Neural cell (in vitro differentiated cells): ENCODE measurements around the gene ATP5PD. TPM values are rescaled to one million over a fixed set of nuclear protein-coding genes. Genes with fewer than 3 reads are reported as not detected.

Experiments
- H2AFZ ChIP-seq: fragments of 200-600, 300-800 bp; sonication (generic), shearing (Covaris generic); 2 replicates; pipeline ENCODE4 v1.6.0; 2014; ENCODE audit warnings: low read depth, mild to moderate bottlenecking, antibody characterized with exemption, low read length, moderate library complexity
- H3F3A ChIP-seq: fragments of 200-600 bp; shearing (Covaris generic); 2 replicates; pipeline ENCODE4 v1.6.1; 2016; ENCODE audit warnings: mild to moderate bottlenecking, moderate library complexity, mixed read lengths, antibody characterized with exemption, low read length; ENCODE audit not compliant: insufficient read depth, poor library complexity, severe bottlenecking
- H3K27ac ChIP-seq: fragments of 200-600, 300-800 bp; sonication (generic), shearing (Covaris generic); 2 replicates; pipeline ENCODE4 v1.5.1; 2014; ENCODE audit warnings: mild to moderate bottlenecking, low read length, moderate library complexity
- H3K27me3 ChIP-seq: fragments of 300-800, 200-600 bp; sonication (generic), shearing (Covaris generic); 2 replicates; pipeline ENCODE4 v1.6.0; 2014; ENCODE audit warnings: mild to moderate bottlenecking, low read depth, low read length, moderate library complexity; ENCODE audit not compliant: insufficient read depth
- H3K36me3 ChIP-seq: fragments of 300-800, 200-600 bp; sonication (generic), shearing (Covaris generic); 2 replicates; pipeline ENCODE4 v1.5.1; 2014; ENCODE audit warnings: mild to moderate bottlenecking, antibody characterized with exemption, low read length, moderate library complexity; ENCODE audit not compliant: insufficient read depth
- H3K4me2 ChIP-seq: fragments of 300-800, 200-600 bp; sonication (generic), shearing (Covaris generic); 2 replicates; pipeline ENCODE4 v1.6.0; 2014; ENCODE audit warnings: mild to moderate bottlenecking, low read length
- H3K4me3 ChIP-seq: fragments of 300-800, 200-600 bp; sonication (generic), shearing (Covaris generic); 2 replicates; pipeline ENCODE4 v1.5.1; 2014; ENCODE audit warnings: mild to moderate bottlenecking, low read length, moderate library complexity
- H3K79me2 ChIP-seq: fragments of 200-600 bp; shearing (Covaris generic); replicated peaks from 2 replicates; pipeline ENCODE4 v1.6.0; 2014; ENCODE audit warnings: mild to moderate bottlenecking, low read length, moderate library complexity; ENCODE audit not compliant: insufficient read depth
- H3K9ac ChIP-seq: fragments of 300-800, 200-600 bp; sonication (generic), shearing (Covaris generic); 2 replicates; pipeline ENCODE4 v1.6.1; 2016; ENCODE audit warnings: mild to moderate bottlenecking, low read length, mixed read lengths
- H3K9me2 ChIP-seq: fragments of 200-600 bp; shearing (Covaris generic); 2 replicates; pipeline ENCODE4 v1.6.1; 2016; ENCODE audit warnings: mild to moderate bottlenecking, low read length, mixed read lengths; ENCODE audit not compliant: insufficient read depth
- H3K9me3 ChIP-seq: fragments of 200-600, 300-800 bp; sonication (generic), shearing (Covaris generic); 2 replicates; pipeline ENCODE4 v1.6.1; 2016; ENCODE audit warnings: mild to moderate bottlenecking, mixed run types, low read length, moderate library complexity, mixed read lengths
- H4K20me1 ChIP-seq: fragments of 200-600 bp; shearing (Covaris generic); 2 replicates; pipeline ENCODE4 v1.6.1; 2016; ENCODE audit warnings: mild to moderate bottlenecking, mixed run types; ENCODE audit not compliant: insufficient read depth
- EP300 ChIP-seq: fragments of 450-650 bp; conservative IDR thresholded peaks from 2 replicates; pipeline ENCODE4 v1.6.1; 2014; ENCODE audit warnings: antibody characterized with exemption, mild to moderate bottlenecking, moderate library complexity; ENCODE audit not compliant: poor library complexity, severe bottlenecking
- EZH2 ChIP-seq: fragments of 200-600, 300-800 bp; shearing (Covaris generic), sonication (generic); IDR thresholded peaks from 2 replicates; pipeline ENCODE4 v1.6.1; 2014; ENCODE audit warnings: antibody characterized with exemption, low read length, borderline replicate concordance, mild to moderate bottlenecking; ENCODE audit not compliant: insufficient read depth, poor library complexity, severe bottlenecking
- MXI1 ChIP-seq: fragments of 450-650 bp; conservative IDR thresholded peaks from 2 replicates; pipeline ENCODE4 v1.6.1; 2014; ENCODE audit warnings: antibody characterized with exemption, mild to moderate bottlenecking; ENCODE audit not compliant: poor library complexity, severe bottlenecking
- POLR2AphosphoS5 ChIP-seq: IDR thresholded peaks from 2 replicates; pipeline ENCODE4 v1.6.1; 2012
- RAD21 ChIP-seq: fragments of 450-650 bp; conservative IDR thresholded peaks from 2 replicates; pipeline ENCODE4 v1.6.1; 2014; ENCODE audit warnings: antibody characterized with exemption, mild to moderate bottlenecking, moderate library complexity
- SMC3 ChIP-seq: fragments of 450-650 bp; conservative IDR thresholded peaks from 2 replicates; pipeline ENCODE4 v1.6.1; 2014; ENCODE audit warnings: antibody characterized with exemption, mild to moderate bottlenecking, moderate library complexity; ENCODE audit not compliant: poor library complexity
- TAF1 ChIP-seq: IDR thresholded peaks from 2 replicates; pipeline ENCODE4 v1.6.1; 2012; ENCODE audit warnings: low read depth
- polyA plus RNA-seq: library from polyadenylated mRNA; depleted of rRNA; stranded (reverse); fragments of >200 nt; gene quantifications from 2 replicates; pipeline ENCODE4 v1.2.3, GENCODE V29; 2014
- TF ChIP-seq, protein P1 (sequence below): IDR thresholded peaks from 2 replicates; pipeline ENCODE4 v1.6.1; 2012; ENCODE audit warnings: borderline replicate concordance
- TF ChIP-seq, protein P2 (sequence below): fragments of 450-650 bp; IDR thresholded peaks from 2 replicates; pipeline ENCODE4 v1.5.1; 2014; ENCODE audit warnings: antibody characterized with exemption, mild to moderate bottlenecking, moderate library complexity; ENCODE audit not compliant: poor library complexity, severe bottlenecking

ATP5PD gene
- polyA plus RNA-seq, 1 donor from 2014 or later, result 517 TPM

DNA sequence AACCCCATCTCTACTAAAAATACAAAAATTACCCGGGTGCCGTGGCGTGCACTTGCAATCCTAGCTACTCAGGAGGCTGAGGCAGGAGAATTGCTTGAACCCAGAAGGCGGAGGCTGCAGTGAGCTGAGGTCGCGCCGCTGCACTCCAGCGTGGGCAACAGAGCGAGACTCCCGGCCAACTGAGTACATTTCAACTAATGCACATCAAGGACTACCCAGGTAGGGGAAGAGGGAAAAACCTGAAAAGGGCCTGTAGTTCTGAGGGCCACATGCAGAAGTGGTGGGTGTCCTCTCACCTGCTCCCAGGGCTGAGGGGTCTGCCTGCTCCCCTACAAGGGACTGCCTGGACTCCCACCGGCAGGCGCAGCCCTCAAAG, 40.4 kb upstream of the ATP5PD start:
- Histone ChIP-seq H3K36me3 (no peaks in the 10 kb centered on the region), H3K79me2 (no peaks in the 10 kb centered on the region), H2AFZ (no peak overlapping the region), H3K4me3 (no peak overlapping the region), H3K9ac (no peak overlapping the region), H3K9me2 (no peaks in the 10 kb centered on the region), H3K4me2 (no peak overlapping the region), H3F3A (no peaks in the 10 kb centered on the region), H4K20me1 (no peaks in the 10 kb centered on the region), H3K27me3 (peaks cover 14% of the 10 kb centered on the region), H3K27ac (no peak overlapping the region), H3K9me3 (no peaks in the 10 kb centered on the region)
- no peak for TF ChIP-seq RAD21
- no peak for TF ChIP-seq POLR2AphosphoS5
- no peak for TF ChIP-seq EP300

DNA sequence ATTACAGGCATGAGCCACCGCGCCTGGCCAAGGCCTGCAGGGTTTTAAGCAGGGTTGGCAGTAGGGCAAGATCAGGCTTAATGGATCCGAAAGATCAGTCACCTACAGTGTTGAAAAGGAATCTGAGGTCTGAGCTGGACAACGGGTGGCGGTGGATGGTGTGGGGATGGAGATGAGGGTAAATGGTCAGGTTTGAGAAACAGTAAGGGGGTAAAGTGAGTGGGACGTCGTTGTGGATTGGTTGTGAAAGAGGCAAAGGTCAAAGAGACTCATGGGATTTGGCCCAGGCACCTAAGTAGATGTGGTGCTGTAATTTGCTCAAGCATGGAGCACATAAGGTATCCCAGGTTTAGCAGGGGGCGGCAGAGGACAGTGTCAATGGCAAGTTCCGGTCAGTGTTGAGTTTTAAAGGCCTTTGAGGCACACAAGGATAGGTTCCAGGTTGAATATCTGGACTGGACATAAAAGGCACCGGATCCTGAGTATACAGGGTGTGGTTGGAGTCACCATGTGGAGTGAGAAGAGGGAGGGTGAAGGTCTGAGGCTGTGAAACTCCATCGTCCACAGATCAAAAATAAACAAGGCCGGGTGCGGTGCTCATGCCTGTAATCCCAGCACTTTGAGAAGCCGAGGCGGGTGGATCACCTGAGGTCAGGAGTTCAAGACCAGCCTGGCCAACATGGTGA, 39.9 kb upstream of the ATP5PD start:
- H3K27ac ChIP-seq, result no peak overlapping the region
- no peaks in the 10 kb centered on the region for H3K9me3 ChIP-seq
- no peak overlapping the region for H3K4me2 ChIP-seq
- no peaks in the 10 kb centered on the region for H3K9me2 ChIP-seq
- TF ChIP-seq, protein P1, sequence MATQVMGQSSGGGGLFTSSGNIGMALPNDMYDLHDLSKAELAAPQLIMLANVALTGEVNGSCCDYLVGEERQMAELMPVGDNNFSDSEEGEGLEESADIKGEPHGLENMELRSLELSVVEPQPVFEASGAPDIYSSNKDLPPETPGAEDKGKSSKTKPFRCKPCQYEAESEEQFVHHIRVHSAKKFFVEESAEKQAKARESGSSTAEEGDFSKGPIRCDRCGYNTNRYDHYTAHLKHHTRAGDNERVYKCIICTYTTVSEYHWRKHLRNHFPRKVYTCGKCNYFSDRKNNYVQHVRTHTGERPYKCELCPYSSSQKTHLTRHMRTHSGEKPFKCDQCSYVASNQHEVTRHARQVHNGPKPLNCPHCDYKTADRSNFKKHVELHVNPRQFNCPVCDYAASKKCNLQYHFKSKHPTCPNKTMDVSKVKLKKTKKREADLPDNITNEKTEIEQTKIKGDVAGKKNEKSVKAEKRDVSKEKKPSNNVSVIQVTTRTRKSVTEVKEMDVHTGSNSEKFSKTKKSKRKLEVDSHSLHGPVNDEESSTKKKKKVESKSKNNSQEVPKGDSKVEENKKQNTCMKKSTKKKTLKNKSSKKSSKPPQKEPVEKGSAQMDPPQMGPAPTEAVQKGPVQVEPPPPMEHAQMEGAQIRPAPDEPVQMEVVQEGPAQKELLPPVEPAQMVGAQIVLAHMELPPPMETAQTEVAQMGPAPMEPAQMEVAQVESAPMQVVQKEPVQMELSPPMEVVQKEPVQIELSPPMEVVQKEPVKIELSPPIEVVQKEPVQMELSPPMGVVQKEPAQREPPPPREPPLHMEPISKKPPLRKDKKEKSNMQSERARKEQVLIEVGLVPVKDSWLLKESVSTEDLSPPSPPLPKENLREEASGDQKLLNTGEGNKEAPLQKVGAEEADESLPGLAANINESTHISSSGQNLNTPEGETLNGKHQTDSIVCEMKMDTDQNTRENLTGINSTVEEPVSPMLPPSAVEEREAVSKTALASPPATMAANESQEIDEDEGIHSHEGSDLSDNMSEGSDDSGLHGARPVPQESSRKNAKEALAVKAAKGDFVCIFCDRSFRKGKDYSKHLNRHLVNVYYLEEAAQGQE, result no peak
- TF ChIP-seq MXI1 (no peak), EP300 (no peak), EZH2 (no peak), POLR2AphosphoS5 (no peak), TAF1 (no peak), SMC3 (no peak), RAD21 (no peak)
- TF ChIP-seq, protein P2, sequence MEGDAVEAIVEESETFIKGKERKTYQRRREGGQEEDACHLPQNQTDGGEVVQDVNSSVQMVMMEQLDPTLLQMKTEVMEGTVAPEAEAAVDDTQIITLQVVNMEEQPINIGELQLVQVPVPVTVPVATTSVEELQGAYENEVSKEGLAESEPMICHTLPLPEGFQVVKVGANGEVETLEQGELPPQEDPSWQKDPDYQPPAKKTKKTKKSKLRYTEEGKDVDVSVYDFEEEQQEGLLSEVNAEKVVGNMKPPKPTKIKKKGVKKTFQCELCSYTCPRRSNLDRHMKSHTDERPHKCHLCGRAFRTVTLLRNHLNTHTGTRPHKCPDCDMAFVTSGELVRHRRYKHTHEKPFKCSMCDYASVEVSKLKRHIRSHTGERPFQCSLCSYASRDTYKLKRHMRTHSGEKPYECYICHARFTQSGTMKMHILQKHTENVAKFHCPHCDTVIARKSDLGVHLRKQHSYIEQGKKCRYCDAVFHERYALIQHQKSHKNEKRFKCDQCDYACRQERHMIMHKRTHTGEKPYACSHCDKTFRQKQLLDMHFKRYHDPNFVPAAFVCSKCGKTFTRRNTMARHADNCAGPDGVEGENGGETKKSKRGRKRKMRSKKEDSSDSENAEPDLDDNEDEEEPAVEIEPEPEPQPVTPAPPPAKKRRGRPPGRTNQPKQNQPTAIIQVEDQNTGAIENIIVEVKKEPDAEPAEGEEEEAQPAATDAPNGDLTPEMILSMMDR, result no peak
- H2AFZ ChIP-seq, result no peak overlapping the region
- no peaks in the 10 kb centered on the region for H3F3A ChIP-seq
- peaks cover 14% of the 10 kb centered on the region for H3K27me3 ChIP-seq
- H3K9ac ChIP-seq, result no peak overlapping the region
- H4K20me1 ChIP-seq, result no peaks in the 10 kb centered on the region
- no peaks in the 10 kb centered on the region for H3K79me2 ChIP-seq
- H3K36me3 ChIP-seq, result no peaks in the 10 kb centered on the region
- H3K4me3 ChIP-seq, result no peak overlapping the region
